Stimulated activated CD4-positive, alpha-beta T cell treated with anti-CD3 and anti-CD28 coated beads, TNF-alpha, amount 100 ng/mL, for 24 hours (primary cell): ENCODE data around the gene WNT4.

Experiments
- DNase-seq, 3 experiments: peaks; one replicate each; pipeline ENCODE4 v3.0.0-alpha.2; 2020; ENCODE audit warnings: low read depth in 3 of 3

WNT4 gene

DNA sequence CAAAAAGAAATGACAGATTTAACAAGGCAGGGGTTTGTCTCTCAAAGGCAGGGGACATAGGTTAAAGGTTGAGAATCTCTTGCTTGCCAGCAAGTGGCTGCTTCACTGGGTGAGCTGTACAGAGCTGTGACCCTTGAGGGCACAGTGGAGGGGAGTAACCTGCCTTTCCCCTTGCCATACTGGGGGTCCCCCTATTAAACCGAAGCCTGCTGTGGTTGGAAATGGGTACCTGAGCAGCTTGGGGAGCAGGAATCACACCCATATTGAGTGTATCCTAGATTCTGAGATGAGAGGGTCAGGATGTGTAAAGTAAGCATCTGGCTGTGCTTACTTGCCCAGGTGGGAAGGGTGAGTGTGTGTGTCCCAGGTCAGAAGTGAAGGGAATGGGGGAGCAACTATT, 31.8 kb downstream of the WNT4 start:
- DNase-seq = no peak

DNA sequence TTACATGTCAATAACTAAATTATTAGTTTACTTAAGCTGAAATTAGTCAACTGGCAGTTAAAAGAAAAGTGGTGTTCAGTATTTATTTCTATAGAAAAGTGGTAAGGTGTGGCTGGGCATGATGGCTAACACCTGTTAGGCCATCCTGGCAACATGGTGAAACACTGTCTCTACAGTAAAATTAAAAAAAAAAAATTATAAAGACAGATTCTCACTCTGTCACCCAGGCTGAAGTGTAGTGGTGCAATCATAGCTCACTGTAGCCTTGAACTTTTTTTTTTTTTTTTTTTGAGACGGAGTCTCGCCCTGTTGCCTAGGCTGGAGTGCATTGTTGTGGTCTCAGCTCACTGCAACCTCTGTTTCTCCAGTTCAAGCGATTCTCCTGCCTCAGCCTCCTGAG, 32.9 kb downstream of the WNT4 start:
- no peak for DNase-seq

DNA sequence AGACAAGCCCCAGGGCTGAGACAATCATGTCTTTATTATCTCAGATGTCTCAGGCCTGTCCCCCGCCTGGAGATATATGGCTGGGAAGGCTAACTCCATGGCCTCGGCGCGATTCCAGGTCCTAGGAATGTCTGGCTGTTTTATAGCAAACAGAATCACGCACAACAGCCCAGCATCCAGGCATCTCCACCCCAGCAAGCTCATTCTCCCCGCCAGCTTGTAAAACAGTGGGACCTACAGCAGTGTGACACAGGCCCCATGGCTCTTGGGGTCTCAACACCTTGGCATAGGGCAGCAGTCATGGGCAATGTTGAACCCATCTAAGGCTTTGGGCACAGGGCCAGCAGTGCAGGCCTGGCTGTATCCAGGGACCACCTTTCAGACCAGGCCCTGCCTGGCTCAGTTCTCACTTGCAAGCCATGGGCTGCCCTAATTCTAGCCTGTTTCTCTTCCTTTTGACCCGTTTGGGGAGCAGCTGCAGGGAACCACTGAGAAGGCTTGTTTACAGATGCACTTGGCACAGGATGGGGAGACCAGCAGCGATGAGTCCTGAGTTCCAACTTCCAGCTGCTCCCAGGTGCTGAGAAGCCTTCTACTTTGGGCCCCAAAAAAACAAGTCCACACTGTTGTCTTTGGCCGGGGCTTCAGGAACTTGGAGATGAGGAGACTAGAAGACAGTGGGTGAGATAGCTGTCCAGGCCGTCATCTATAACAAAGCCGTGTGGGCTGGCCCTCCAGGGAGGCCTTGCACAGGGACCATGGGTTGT, 34.4 kb downstream of the WNT4 start:
- no peak for DNase-seq

DNA sequence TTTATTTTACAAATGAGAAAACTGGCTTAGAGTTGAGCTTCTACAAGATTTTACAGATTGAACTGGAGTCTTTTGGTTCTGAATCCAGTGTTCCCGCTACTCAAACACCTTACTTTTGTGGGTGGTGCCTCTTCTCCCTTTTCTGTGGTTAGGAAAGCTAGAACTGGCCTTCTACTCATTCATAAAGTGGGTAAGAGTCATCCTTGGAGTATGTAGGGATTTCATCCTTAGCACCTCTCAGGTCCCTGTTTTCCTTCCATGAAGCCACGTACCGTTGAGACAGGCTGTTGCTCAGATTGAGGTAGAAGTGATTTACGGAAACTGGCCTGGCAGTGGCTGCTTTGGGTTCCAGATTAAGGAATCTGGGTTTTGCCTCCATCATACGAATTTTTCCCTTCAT, 35.8 kb downstream of the WNT4 start:
- DNase-seq = no peak

DNA sequence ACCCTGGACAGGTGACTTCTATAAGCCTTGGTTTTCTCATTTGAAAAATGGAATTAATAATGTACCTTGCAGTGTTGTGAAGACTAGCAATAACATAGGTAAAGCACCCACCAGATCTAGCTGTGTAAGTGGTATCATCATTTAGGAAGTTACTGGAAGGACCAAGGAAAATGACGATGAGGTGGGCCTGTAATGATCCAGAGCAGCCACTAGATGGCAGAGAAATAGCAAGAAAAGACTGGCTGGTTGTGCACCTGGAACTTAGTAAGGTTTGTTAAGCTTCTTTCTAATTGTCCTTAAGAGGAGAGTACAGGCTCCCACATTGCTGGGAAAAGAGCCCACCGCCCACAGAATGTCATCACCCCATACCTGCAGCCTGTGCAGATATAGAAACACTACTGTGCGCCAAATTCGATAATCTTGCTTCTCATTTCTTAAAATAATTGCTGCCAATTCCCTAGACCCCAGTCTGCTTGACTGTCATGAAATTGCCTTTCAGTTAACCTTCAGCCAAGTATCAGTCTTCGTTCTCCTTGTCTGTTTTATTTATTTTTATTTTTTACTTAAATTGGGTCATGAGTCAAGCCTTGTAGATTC, 37.2 kb downstream of the WNT4 start:
- peak in 1 of 3 experiments; percentile 12 for DNase-seq

DNA sequence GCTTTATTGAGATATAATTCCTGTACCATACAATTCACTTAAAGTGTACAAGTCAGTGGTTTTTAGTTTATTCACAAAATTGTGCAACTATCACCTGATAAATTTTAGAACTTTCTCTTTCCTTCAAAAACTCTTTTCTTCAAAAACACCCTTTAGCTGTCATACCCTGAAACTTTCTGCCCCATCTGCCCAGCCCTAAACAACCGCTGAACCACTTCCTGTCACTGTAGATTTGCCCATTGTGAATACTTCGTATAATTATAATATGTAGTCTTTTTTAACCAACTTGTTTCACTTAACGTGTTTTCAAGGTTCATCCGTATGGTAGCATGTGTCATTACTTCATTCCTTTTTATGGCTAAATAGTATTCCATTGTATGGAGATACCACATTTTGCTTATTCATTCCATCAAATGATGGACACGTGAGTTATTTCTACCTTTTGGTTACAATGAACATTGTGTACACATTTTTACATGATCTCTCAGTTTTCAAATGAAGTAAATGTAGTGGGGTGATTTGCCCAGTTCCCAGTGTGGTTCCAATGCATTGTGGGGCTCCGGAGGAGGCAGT, 37.9 kb downstream of the WNT4 start:
- peak in 2 of 3 experiments; percentile 8 to 17 for DNase-seq

DNA sequence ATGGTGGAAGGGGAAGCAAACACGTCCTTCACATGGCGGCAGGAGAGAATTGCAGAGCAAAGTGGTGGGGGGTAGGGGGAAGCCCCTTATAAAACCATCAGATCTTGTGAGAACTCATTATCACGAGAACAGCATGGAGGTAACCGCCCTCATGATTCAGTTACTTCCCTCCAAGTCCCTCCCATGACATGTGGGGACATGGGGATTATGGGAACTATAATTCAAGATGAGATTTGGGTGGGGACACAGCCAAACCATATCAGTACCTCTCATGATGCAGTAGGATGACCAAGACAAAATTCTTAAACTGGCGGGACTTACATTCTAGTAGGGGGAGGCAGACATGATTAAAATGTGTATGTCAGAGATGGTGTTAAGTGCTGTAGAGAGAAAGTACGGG, 38.8 kb downstream of the WNT4 start:
- peak in 1 of 3 experiments; percentile 15 for DNase-seq

DNA sequence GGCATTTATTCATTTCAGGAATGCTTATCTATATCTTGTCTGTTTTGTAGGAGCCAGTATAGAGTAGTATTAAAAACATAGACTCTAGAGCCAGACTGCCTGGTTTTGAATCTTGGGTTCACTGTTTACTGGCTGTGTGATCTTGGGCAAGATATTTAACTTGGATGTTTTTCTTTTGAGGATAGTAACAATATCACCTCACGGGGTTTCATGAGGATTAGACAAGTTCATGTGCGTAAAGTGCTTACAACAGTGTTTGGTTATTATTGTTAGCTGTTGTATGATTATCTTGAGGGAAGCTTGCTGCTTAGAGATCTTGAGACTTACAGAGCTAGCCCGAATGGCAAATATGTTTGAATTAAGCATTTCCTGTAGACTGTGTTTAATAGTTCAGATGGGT, 40.2 kb downstream of the WNT4 start:
- DNase-seq = no peak

DNA sequence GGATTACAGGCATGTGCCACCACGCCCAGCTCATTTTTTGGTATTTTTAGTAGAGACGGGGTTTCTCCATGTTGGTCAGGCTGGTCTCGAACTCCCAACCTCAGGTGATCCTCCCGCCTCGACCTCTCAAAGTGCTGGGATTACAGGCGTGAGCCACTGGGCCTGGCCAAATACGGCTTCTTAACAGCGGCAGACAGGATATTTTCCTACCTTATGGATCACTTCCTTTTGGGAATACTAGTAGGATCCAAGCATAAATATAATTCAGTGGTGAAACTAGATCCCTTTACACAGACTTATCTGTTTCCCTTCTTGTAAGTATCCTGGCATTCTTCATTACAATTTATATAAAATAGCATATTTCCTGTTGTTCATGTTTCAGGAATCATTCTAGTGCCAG, 40.9 kb downstream of the WNT4 start:
- DNase-seq = no peak

DNA sequence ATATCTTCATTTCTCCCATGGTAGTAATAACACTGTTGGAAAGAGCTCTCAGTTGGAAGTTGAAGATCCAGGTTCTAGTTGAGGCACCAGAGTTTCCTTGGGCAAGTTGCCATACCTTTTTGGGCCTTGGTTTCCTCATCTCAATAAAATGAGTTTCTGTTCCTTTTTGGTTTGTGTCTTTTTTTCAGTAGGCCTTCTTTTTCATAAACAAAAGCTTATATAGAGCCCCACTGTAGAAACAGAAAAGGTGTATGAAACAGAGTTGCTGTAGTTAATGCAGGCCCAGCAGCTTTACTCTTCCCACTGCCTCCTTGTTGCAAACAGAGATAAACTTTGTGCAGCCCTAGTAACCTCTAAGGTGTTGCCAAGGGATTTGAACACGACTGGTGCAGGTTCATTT, 41.7 kb downstream of the WNT4 start:
- DNase-seq = no peak

DNA sequence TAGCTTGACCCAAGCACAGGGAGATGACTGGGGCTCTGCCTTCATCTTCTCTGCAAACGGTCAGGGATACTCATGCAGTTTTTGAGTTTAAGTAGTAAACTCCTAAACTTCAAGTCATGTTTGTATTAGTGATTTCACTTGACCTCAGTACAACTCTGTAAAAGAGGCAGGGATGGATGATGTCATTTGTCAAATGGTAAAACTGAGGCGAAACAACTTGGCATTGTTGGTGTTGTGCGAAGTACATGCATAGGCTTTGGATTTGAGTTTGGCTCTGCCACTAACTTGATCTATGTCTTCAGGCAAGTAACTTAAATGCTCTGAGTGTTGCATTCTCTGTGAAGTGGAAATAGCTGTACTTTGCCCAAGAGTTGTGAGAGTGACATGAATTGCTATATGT, 42.7 kb downstream of the WNT4 start:
- no peak for DNase-seq

DNA sequence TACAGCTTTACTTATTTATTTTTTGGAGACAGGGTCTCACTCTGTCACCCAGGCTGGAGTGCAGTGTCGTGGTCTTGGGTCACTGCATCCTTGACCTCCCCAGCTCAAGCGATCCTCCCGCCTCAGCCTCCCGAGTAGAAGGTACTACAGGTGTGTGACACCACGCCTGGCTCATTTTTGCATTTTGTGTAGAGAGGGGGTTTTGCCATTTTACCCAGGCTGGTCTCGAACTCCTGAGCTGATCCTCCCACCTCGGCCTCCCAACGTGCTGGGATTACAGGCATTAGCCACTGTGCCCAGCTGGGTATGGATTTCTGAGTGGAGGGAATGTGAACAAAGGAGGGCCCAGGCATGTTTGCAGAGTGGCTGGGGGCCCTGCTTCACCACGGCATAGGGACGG, 44.1 kb downstream of the WNT4 start:
- DNase-seq = no peak

DNA sequence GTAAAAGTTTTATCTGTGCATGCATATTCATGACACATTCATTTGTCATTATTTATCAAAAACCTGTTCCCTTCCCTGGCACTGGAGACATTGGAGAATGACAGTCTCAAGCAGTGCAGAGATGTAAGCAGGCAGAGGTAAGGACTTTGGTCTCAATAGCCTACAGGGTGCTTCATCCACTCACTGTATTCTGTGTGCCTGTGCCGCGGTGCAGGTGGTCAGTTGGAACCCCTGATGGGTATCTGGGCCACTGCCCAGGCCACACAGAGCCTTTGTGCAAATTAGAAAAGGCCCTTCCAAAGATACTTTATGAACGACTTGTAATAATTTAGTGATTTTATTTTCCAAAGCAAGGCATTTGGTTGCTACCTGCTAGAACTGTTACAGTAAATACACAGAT, 46.4 kb downstream of the WNT4 start:
- DNase-seq = no peak

DNA sequence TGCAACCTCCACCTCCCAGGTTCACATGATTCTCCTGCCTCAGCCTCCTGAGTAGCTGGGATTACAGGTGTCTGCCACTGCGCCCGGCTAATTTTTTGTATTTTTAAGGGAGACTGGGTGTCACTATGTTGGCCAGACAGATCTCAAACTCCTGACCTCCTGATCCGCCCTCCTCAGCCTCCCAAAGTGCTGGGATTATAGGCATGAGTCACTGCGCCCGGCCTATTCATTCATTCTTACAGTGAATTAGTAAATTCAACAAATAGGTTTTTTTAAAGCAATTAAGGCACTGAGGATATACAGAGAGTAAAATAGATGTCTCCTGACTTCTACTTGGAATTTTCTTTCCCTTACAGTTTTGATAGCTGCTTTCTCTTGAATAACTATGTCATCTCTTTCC, 46.9 kb downstream of the WNT4 start:
- DNase-seq = no peak

DNA sequence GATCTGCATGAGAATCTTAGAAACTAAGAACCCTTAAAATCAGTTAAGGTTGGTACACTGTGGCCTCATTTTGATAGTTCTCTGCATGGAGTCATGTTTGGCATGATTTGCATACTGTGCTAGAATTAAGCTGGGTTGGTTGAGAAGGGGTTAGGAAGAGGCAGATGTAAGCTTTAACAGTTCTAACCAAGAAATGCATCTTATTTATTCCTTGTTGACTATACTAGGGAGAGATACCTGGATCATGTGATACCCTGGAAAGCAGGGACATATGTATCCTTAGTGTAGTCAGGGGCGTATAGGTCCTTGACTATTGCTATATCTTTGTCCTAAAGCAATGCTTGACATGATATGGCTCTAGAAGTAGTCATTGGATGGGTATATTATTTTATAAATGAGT, 49.4 kb downstream of the WNT4 start:
- DNase-seq = no peak

DNA sequence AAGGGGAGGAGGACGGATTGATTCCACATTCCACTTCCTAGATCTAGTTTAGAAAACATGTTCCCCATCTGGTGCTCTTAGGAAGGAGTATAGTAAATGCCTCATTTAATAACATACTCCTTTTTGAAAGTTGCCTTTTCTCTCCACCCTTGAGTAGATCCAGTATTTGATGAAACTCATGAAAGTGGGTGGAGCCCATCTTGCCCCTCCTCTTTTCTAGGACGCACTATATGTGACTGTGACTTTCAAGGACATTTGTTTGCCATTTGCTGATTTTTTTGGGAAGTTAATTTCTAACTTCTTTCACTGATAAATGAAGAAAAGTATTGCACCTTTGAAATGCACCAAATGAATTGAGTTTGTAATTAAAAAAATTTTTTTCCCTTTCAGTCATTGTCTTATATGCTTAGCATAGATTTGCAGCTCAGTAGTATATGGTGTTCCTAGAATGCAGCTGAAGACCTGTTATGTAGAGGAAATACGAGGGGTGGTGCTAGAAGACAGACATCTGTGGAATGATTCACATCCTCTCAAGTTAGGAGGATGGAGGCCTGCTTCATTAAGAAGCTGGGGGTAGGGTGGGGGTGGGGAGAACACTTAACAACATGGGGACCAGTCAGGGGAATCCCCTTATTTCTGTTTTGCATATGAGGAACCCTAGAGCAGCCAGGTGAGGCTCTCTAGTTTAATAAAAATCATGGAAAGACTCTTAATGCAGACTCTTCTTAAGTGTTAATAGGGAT, 50.7 kb downstream of the WNT4 start:
- peak; percentile 18 to 39 (median 20) for DNase-seq

DNA sequence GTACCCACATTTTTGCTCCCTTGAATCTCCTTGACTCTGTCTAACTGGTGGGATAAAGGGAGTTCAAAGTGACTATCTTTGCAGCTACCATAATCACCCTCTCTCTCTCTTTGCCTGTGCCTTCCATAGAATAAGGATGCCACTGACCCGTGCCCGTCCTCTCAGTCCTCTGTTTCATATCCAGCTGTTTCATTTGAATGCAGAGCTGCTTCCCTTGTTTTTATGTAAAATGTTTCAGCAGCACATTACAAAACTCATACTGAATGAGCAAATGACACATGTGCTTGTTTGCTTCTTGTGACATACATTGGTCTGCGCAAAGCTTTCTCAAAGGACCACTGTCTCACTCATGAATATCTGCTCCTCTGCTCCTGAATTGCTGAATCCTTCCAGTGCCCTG, 52.0 kb downstream of the WNT4 start:
- DNase-seq = no peak

DNA sequence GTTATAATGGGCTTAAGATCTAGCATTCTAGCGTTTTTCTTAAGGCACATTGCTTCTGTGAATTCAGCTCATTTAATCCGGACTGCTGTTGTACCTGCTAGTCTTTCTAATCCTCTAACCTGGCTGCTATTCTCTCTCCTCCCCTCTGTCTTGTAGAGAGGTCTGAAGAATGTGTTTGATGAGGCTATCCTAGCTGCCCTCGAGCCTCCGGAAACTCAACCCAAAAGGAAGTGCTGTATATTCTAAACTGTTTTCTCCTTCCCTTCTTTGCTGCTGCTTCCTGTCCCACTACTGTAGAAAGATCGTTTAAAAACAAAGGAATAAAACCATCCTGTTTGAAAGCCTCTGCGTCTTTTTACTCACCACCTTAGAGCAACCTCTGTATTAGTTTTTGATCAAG, 53.1 kb downstream of the WNT4 start:
- no peak for DNase-seq

DNA sequence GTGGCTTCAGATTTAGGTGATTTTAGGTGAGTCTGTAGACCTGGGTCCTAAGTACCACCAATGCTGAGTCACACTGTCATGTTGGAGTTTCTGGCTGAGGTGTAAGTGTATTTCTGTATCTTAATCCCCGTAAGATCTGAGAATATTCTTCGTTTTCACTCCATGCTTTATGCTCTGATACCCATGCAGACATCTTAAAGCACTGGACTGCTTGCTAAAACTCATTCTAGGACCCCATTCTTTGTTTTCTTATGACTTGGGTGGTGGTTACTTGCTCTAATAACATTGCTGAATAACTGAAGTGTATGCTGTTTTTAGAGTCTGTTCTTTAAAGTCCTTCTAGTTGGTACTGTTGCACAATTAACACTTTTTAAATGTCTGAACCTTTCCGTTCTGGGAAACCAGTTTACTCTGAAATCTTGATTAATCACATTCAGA, 53.7 kb downstream of the WNT4 start:
- no peak for DNase-seq

DNA sequence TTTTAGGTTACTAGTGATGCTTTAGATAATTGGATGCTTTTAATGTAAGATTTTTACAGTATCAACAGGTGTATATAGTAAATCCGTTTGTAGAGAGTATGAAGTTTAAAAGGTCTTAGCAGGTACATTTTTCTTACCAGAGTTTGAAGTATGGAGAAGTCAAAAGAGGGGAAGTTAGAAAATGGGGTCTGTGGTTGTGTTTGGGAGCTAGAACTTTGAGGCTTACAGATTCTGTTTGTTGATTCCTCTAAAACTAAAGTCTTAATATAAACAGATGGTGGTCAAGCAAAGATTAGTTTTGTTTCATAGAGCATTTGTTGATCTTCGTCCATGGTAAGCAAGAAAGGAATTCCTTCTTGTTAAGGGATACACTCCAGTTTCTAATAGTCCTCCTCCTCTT, 54.6 kb downstream of the WNT4 start:
- no peak for DNase-seq

DNA sequence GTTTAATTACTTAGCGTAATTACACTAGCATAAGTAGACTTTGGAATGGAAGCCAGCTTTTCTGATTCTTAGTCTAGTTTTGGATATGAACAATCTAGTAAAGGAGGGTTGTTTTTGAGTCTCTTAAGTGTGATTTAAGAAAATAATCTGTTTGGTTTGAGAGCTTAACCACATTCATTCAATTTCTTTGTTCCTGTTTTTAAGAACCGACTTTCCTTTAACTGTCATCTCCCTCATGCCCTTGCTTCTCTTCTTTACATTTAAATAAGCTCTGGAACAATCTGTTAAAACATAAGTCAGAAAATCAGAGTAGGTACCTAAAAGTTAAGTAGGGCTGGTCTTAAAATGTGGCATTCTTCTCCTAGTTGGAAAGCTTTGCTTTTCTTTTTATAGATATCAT, 62.7 kb downstream of the WNT4 start:
- DNase-seq = no peak

DNA sequence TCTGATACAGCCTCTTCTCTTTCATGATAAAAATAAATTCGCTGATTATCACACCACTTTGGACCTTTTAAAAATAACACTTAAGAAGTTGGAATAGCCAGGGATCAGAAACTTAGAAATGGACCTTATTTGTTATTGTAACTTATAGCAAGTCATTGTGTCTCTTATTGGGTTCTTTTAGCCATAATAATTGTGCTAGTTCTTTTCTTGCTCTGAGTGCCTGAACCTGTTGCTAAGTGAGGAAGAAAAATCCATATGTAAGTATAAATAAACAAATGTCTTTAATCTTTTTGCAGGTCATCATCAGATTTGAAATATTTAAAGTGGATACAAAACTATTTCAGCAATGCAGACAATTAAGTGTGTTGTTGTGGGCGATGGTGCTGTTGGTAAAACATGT, 64.8 kb downstream of the WNT4 start:
- DNase-seq = no peak

DNA sequence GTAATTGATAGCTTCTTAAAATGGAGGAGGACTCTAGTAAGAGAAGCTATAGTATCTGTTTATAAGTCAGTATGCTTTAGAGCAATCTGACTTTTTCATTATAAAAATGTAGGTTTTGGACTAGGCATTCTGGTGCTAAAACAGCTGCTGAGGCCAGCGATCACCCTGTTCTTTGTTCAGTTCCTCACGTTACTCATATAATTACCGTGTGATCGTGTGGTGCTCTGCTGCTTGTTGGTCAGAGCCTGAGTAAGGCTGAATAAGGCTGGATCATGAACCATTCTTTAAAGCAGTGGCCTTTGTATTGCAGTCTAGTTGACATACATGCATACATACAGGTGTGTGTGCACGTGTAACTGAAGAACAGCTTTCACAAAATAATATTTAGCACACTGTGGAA, 65.2 kb downstream of the WNT4 start:
- no peak for DNase-seq
